Dedifferentiated amniotic fluid mesenchymal stem cell (primary cell): ENCODE results near the gene AQP5.
"Not testable (repeated sequence)": the region's sequence is repeated elsewhere in the genome, so short reads cannot be mapped to it uniquely, and the experiment has no call there.

Source experiments
- DNase-seq: peaks from one replicate; pipeline ENCODE4 v3.0.0-alpha.2; 2016; ENCODE audit errors: extremely low spot score

Gene AQP5

DNA sequence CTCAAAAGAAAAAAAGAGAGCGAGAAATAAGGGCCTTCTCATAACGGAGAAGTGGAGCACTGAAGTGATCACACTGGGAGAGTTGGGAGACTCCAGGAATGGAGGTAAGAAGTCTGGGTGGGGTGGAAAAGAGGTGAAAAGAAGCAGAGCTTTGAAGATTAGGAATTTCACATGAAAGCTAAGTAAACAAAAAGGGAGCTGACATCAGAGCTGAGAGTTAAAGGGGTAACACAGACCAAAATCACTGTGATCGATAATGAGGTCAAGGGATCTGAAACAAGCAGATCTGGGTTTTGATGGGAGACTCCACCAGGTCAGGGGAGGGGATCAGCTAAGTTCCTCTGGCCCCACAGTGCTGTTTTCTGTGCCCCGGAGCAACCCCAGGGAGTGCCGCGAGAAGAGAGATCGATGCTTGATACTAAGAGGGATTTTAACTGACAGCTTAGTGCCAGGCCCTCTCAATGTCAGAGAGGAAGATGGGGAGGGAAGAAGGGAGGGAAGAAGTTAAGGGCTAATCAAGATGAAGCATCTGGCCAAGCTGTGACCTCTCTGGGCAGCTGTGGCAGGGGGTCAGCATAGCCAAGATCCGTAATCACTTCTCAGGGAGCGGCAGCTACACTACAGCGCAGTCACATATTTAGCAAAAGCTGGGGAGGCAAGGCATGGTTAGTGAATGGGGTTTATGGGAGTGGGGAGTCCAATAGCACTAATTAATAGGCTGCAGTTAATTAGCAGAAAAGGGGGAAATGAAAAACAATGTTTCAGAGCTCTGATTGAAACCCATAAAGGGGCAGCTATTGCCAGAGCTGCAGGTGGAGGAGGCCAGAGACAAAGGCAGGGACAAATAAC, 19.1 kb downstream of the AQP5 start:
- no peak for DNase-seq

GRCh38 chr12:49982246-49983087, 20.8 kb downstream of the AQP5 start:
- no peak for DNase-seq

DNA sequence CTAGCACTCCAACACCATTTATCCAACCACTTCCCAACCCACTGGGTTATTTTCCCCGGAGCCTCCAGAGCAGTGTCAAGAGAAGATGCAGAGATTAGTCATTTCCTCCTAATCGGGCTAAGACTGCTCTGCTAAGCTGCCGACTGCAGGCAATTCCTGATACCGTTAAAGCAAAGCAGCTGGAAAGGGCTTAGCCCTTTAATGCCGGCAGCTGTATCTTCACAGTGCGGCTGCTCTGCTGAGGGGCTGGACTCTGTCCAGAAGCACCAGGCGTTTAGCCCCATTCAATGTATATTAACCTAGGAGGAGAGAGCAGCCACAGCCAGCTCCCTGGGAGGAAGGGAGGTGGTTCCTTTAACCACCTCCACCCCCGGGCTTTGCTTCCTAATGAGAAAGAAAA, 22.2 kb downstream of the AQP5 start:
- DNase-seq = peak; percentile 56

- no peak for DNase-seq
Observed at GRCh38 chr12:49984476-49985359, 23.0 kb downstream of the AQP5 start.

GRCh38 chr12:49985981-49986380, 24.3 kb downstream of the AQP5 start:
- DNase-seq = no peak

- not testable (repeated sequence) for DNase-seq
Observed at GRCh38 chr12:49986476-49986875, 24.8 kb downstream of the AQP5 start.

GRCh38 chr12:49987625-49988303, 26.1 kb downstream of the AQP5 start:
- DNase-seq = no peak

DNA sequence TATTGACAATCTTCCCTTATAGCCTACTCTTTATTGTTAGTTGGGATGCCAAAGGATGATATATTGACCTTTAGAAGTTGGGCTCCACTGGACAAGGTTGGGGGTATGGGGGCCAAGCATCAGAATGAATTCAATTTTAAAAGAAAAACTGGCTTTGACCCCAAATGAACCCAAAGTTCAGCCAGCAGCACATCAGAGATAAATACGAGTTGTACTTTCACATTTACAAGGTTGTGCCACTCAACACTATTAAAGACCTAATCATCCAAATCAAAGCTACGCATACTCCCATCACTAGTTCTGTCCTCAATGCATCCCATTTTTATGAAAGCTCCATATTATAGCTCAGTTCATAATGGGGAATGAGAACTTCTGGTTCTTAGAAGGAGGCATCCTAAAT, 27.7 kb downstream of the AQP5 start:
- not testable (repeated sequence) for DNase-seq

GRCh38 chr12:49990273-49990672, 28.6 kb downstream of the AQP5 start:
- DNase-seq = peak; percentile 20

DNA sequence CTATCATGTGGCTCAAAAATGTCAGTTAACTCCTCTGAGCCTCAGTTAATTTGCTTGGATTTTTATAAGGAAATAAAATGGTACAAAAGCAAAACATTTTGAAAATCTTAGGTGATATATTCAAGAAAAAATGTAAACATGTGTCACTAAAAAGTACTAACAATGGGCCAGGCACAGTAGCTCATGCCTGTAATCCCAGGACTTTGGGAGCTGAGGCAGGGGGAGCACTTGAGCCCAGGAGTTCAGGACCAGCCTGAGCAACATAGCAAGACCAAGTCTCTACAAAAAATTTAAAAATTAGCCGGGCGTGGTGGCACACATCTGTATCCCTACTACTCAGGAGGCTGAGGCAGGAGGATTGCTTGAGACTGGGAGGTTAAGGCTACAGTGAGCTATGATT, 36.8 kb downstream of the AQP5 start:
- no peak for DNase-seq

GRCh38 chr12:50003595-50003994, 41.9 kb downstream of the AQP5 start:
- DNase-seq = no peak

DNA sequence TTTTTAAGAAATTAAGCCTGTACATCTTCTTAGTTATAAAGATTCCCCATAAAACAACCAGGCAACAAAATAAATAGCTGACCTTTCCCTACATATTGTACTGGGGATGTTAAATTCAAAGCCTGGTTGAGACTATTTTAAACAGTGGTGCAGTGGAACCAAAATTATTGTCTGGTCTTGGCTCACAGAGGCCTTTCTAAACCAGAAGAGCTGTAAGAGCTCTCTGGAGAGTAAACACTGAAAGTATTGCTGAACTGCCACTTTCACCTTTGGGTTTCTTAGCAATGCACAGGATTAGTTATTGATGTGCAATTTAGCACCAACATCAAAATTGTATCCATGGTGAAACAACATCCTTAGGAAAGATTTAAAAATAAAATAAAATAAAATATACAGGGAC, 43.0 kb downstream of the AQP5 start:
- DNase-seq = no peak

- no peak for DNase-seq
Observed at GRCh38 chr12:50005175-50005574, 43.5 kb downstream of the AQP5 start.

- DNase-seq = no peak
Observed at GRCh38 chr12:50006280-50006679, 44.6 kb downstream of the AQP5 start.

GRCh38 chr12:50006754-50007442, 45.2 kb downstream of the AQP5 start:
- DNase-seq = no peak

DNA sequence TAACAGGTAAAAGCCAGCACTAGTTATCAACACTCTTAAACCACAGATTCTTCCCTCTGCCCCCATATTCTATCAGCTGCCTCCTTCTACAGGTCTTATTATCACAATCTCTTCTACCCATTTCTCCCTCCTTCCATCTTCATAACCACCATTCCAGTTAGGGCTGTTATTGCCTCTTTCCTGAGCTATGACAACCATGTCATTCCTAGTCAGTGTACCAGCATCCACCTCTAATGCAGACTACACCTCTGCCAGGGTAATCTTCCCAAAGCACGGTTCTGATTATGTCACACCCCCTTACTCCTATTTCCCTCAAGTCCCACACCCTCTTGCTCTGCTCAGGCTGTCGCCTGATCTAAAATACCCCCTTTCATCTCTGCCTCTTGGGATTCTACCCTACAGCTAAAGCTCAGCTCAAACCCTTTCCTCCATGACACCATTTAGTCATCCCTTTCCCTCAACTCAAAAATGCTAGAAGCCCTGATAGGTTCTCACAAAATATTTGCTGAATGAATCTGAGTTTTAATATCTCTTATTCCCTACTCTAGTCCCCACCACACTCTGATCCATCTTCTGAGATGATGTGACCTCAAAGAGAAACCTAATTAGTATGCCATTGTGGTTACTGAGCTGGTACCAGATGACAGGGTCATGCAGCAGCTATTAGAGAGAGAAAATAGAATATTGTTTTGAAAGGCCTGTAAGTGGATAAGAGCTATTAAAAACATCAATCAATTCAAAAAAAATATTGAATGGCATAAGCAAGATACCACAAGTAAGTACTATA, 51.9 kb downstream of the AQP5 start:
- DNase-seq = no peak

- no peak for DNase-seq
Observed at GRCh38 chr12:50014342-50014741, 52.7 kb downstream of the AQP5 start.
